ENCODE measurements around the gene SPAAR.
"Not testable (repeated sequence)": the region's sequence is repeated elsewhere in the genome, so short reads cannot be mapped to it uniquely, and the experiment has no call there.

SPAAR gene

DNA sequence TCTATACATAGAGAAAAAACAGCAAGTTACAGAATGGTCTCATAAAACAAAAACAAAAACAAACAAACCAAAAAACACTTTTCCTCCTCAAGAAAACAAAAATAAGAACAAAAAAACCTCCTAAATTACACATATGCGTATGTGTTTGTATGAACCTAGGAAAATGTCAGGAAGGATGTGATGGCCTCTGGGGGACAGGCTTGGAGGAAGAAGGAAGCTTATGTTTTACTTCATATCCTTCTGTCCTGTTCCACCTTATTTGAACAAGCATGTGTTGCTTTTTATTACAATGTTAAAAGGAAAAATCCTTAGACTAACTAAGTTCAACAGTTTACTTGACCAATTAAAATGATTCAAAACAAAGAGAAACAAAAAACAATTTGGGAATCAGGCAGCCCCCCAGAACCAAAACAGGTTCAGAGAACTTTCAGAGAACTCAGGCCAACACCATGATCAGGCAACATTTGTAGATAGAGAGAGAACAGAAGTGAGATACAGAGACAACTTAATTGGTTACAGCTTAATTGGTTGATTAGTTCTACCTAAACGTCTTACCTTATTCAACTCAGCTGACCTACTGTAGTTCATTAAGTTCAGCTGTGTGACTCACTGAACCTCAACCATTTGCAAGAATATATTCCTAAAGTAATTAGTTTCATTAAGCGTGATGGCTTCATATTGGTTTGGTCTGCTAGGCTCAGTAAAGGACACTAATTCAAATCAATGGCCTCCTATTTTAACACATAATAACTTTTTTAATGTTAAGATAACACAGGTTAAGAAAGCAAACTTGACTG lies 10.1 kb downstream of the SPAAR start:
- H3K27ac ChIP-seq = no peak overlapping the region
- DNase-seq (ENCODE audit: low read depth, low spot score) = no peak

DNA sequence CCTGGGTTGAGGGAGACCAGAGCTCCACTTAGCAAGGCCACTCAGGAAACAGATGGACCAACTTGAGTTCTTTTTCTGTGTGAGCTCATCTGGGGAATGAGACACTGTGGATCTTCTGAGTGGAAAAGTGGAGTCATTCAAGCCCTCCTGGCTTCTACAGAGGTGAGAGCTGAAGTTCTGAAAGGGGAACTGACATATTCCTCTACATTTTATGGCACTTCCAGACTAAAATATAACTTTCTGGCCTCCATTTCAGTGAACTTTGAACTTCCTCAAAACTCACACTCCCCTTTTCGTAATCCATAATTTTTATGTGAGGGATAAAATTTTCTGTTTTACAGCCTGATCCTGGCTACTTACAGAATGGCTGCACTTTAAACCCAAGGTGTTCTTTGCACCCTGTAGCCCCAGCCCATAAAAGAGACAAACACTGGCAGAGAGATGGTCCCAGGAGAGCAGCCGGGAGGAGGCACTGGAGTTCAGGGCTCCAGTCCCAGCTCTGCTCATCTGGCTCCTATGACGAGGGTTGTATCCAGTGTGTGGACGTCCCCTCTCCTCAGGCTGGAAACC lies 10.8 kb downstream of the SPAAR start:
- no peak for DNase-seq (ENCODE audit: low read depth, low spot score)
- H3K27ac ChIP-seq = no peak overlapping the region

DNA sequence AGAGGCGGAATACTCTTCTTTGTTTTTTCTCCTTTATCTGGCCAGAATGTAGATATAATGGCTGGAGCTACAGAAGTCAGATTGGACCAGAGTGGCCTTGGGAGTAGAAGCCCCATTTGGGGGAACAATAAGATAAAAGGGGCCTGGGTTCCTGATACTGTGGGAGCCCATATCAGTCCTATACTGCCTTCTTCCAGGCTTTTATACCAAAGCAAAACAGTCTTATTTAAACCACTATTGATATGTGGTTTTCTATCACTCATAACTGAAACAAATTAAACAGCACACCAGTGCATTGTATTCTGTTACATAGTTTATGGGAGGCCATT lies 14.3 kb downstream of the SPAAR start:
- no peak for DNase-seq (ENCODE audit: low read depth, low spot score)
- H3K27ac ChIP-seq = peak overlapping the region; percentile 88

DNA sequence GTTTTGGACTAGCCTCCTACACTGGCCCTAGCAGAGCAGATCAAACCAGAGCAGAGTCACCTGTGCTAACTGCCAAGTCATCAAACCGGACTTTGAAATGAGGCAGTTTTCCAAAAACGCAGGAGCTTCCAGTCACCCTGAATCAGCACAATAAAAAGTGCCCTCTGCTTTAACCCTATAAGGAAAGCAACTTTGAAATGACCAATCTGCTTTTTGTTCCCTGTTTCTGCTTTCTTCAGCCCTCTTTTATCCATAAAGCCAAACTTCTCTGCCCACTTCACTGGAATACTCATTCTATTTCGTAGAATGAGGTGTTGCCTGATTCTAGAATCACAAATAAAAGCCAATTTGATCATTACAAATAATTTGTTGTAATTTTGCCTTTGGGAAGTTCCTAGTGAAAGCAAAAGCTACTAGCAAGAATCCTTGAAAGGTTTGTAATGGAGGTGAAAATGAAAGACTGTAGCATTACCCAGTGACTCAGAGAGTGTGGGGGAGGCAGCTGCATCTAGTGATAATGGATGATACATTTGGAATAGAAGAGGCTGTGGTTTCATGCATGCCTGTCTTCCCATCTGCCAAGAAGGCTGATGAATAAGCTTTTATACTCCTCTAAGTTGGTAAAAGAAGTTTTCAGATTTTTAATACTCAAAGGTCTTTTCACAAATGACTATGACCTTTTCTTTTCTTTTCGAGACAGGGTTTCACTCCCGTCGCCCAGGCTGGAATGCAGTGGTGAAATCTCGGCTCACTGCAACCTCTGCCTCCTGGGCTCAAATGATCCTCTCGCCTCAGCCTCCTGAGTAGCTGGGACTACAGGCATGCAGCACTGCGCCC lies 14.9 kb downstream of the SPAAR start:
- peak; percentile 69 for DNase-seq (ENCODE audit: low read depth, low spot score)

DNA sequence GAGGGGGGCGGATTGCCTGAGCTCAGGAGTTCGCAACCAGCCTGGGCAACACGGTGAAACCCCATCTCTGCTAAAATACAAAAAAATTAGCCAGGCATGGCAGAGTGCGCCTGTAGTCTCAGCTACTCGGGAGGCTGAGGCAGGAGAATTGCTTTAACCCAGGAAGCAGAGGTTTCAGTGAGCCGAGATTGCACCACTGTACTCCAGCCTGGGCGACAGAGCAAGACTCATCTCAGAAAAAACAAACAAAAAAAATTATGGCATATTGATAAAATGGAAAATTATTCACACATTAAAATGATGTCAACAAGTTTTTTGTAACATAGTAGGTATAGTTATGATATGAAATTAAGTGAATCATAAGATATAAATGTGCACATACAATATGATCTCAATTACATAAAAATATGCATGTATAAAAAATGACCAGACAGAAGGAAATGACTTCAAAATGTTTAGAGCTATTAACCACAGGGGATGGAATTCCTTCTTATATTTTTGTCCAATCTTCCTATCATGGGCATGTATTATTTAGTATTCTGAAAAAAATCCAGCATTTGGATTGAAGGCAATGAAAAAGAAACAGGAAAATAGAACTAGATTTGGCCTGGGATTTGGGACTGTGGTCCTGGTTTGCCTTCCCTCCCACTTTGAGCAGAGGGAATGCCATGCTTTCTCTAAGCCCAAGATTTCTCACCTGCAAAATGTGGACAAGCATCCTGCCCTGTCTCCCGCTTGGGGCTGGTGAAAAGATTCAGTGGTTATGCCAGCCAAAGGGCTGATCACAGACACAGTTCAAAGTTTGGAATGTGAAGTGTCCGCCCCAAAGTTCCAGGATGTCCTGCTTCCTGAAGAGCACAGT lies 19.5 kb downstream of the SPAAR start:
- H3K27ac ChIP-seq = no peak overlapping the region
- DNase-seq (ENCODE audit: low read depth, low spot score) = no peak

More for the DNA sequence above, 14.9 kb downstream of the SPAAR start:
- peak overlapping the region; percentile 88 for H3K27ac ChIP-seq

DNA sequence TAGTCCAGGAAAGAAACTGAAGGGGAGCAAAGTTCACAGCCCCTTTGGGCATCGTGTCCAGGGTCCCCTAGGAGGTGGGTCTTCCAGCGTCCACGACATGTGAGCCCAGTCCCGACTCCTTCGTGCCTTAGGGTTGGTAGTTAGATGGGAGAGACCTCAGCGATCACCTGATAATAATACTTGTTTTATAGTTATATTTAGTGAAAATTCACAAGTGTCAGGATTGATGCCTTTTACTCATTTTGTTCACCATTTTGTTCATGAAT lies 20.1 kb downstream of the SPAAR start:
- no peak overlapping the region for H3K27ac ChIP-seq
- DNase-seq (ENCODE audit: low read depth, low spot score) = no peak

DNA sequence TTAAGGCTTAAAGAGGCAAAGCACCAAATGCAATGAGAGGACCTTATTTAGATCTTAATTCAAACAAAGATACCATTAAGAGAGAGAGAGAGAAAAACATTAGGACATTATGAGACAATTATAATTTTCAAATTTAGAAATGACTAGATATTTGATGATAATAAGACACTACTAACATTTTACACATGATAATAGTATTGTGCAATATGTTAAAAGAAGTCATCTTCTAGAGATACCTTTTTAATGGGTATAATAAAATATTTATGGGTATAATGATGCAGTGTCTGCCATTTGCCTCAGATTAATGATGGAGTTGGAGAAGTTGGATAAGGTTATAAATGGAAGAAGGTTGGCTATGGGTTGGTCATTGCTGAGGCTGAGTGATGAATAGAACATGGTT lies 21.2 kb downstream of the SPAAR start:
- H3K27ac ChIP-seq = no peak overlapping the region
- DNase-seq (ENCODE audit: low read depth, low spot score) = no peak

DNA sequence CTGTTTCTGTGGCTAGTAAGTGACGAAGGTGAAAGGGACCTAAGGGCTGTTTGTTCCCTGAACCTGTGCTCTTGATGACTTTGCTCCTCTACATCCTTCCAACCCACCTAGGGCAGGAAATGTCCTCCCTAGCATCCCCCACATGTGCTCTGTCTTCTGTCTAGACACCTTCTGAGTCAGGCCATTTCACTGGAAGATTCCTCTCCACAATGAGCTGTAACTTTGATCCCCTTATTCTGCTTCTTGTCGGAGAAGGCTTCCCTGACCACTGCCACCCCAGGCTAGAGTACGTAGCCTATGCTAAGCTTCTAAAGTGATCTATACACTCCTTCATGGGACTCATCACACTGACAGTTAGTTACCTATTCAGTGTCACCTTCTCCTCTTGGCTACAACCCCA lies 21.7 kb downstream of the SPAAR start:
- no peak overlapping the region for H3K27ac ChIP-seq
- DNase-seq (ENCODE audit: low read depth, low spot score) = no peak

DNA sequence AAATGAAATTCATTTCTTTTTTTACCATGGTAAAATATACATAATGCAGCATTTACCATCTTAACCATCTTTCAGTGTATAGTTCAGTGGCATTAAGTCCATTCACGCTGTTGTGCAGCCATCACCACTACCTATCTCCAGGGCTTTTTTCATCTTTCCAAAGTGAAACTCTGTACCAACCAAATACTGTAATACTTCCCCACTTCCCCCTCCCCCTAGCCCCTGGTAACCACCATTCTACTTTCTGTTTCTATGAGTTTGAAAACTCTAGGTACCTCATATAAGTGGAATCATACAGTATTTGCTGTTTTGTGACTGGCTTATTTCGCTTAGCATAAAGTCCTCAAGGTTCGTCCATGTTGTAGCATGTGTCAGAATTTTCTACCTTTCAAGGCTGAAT lies 23.4 kb downstream of the SPAAR start:
- DNase-seq (ENCODE audit: low read depth, low spot score) = no peak
- H3K27ac ChIP-seq = no peak overlapping the region

DNA sequence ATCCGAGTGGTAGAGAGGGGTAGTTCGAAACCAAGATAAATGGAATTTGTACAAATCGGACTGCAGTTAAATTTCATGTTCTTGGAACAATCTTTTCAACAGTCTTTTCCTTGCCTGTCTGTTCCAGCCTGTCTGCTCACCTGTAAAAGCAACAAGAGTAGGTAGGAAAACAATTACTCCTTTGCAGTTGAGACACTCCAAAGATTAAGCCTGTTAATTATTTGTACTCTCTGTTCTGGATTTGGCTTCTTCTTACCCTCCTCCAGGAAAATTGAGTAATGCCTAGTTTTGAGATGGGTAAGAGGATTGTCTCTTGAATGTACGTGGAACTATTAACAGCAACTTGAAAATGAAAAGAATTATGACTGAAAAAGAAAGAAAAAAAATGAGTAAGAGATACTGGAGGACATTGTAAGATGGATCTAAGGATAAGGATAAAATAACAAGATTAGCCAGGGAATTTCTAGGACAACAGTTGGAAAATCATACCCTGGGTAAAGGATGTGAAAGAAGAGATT lies 24.3 kb downstream of the SPAAR start:
- DNase-seq (ENCODE audit: low read depth, low spot score) = no peak
- no peak overlapping the region for H3K27ac ChIP-seq

DNA sequence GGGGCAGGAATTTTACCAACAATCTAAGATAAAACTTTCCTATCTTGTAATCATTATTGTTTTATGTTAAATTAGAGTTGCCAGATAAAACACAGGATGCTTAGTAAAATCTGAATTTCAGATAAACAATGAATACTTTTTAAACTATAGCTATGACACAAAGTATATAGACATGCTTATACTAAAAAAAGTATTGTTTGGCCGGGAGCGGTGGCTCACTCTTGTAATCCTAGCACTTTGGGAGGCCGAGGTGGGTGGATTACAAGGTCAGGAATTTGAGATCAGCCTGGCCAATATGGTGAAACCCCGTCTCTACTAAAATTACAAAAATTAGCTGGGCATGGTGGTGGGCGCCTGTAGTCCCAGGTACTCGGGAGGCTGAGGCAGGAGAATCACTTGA lies 24.8 kb downstream of the SPAAR start:
- not testable (repeated sequence) for H3K27ac ChIP-seq; DNase-seq (ENCODE audit: low read depth, low spot score)

DNA sequence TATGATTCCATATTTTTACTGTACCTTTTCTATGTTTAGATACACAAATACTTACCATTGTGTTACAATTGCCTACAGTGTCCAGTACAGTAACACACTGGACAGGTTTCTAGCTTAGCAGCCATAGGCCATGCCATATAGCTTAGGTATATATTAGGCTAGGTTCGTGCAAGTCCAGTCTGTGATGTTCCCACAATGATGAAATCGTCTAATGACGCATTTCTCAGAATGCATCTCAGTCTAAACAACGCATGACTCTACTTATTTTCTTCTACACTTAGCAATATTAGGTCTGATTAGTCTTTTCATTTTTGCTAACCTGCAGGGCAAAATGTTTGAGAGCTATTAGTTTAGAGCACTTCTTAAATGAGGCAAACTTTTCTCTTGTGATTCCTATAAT lies 26.0 kb downstream of the SPAAR start:
- no peak for DNase-seq (ENCODE audit: low read depth, low spot score)
- no peak overlapping the region for H3K27ac ChIP-seq

DNA sequence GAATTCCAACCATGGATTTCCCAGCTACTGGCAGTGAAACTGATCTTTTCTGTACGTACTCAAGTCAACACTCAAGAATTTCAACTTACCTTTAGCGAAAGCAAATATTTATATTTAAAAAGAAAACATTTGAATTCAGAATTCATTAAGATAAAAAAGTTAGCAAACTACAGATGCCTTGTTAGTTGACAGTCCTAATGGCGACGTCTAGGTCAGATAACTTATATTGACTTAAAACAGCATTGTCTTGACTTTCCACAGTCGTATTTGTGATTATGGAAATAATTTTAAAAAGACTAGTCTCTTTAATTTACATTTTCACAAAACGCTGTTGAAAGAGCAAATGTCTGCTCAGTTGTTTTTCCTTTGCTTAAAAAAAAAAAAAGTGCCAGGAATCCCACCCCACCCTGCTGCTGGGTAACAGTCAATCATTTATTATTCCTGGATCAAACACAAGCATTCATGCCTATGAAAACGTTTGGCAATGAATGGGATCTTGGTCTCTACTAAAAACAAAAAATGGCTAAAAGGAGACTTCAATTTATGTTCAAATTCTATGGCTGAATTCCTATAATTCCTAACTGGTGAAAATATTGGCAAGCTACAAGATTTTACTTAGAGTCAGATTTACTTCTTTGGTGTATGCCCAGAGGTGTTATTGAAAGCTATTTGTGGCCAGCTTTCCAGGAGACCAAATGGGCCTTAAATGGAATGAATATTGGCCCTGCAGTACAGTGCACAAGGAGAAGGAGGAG lies 26.6 kb downstream of the SPAAR start:
- H3K27ac ChIP-seq = no peak overlapping the region
- DNase-seq (ENCODE audit: low read depth, low spot score) = no peak

DNA sequence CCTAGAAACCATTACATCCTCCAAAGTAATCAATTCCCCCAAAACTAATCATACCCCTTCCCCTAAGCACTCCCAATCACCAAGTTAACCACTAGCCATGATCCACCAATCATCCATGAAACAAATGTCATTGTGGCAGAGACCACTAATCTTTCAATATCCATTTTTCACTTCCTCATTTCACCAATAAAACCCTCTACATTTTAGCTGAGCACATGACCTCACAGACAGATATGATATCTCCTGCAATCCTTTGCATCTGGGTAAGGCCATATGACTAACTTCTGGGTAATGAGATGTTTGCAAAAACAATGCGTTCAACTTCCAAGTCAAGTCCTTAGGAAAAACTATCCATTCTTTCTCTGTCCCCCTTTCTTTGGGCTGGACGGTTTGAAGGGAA lies 27.9 kb downstream of the SPAAR start:
- no peak for DNase-seq (ENCODE audit: low read depth, low spot score)
- H3K27ac ChIP-seq = no peak overlapping the region

DNA sequence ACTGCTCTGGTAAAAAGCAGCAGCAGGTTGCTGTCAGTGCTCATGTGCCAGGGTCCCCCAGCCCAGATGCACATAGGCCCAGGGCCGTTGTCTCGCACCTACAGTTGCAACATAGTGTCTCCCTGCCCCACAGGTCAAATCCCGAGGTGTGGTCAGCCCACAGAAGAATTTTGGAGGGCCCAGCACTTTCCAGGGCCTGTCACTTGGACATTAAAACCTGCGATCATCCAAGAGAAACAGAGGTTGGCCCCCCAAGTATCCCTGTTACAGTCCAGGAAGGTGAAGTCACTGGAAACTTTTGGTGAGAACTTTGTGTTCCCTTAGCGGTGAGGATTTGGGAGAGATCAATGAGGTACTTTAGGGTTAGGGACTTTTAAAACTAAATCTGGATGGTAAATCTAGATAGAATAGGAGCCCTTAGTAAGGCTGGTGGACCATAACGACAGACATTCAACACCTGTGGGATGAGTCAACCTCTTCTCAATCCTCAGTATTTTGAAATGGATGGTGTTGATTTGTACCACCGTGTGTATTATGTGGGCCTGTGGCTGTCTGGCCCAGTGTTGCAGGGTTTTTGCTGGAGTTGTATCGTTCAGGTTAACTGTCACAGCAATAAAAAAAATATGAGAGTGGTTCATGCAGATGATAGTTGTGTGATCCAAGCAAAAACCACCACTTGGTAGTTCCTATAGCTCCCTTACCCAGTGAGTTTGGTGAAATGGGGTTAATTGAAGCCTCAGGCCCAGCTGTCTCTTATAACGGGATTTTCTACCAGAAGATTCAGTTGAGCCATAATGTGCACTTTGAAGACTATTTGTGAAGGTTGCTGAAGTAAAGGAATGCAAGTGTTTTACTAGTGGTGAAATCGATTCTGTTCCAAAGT lies 29.4 kb downstream of the SPAAR start:
- no peak for DNase-seq (ENCODE audit: low read depth, low spot score)
- H3K27ac ChIP-seq = no peak overlapping the region

DNA sequence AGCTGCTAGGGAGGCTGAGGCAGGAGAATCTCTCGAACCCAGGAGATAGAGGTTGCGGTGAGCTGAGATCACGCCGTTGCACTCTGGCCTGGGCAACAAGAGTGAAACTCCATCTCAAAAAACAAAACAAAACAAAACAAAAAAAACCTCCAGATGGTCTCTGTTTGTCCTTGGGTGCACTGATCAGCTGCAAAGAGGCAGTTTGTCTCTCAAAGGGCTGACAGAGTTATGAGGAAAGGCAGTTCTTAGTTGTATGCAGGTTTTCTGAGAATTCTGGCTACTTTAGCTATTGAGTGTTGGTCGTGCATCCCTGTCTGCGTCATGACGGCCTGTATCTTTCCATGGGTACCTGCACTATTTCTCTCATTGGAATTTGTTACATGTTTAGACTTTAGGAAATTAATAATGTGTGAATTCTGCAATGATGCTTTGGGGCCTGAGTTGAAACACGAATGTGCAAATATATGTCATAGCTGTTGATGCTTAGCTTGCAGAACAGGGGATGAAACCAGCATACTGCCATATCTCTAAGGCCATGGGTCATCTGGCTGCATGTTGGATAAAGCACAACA lies 30.5 kb downstream of the SPAAR start:
- no peak overlapping the region for H3K27ac ChIP-seq
- no peak for DNase-seq (ENCODE audit: low read depth, low spot score)

DNA sequence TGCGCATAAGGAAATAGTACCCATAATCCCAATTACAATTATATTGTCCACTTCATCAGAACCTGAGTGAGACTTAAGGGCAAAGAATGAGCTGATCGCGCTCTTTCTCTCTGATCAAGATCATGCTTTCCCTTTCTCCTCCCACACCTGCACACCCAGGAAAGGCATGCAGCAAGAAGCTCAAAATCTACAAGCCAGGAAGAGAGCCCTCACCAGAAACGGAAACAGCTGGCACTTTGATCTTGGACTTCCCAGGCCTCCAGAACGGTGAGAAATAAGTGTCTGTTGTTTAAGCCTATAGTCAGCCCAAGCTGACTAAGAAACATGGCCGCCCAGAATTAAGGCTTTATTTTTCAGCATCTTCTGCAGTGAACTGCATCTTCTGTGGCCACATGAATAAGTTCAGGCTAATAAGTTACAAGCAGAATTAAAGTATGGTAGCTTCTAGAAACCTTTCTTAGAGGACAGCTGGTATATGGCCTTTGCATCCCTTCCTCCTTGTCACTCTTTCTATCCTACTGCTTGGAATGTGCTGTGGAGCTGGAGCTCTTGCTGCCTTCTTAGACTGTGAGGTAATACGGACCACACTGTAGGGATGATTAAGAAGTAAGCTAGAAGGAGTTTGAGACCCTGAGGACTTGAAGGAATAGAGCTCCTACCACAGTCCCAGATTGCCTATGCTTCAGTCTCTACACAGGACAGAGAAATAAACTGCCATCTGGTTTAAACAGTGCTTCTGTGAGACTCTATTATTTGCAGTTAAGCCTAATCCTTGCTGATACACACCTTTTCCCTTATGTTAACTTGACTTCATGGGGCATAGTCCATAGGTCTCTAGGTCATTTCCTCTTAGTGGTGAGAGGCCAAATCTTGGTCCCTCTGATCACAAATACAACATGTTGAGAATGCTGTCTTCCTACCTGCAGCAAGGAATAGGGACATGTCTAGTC lies 31.4 kb downstream of the SPAAR start:
- no peak for DNase-seq (ENCODE audit: low read depth, low spot score)
- no peak overlapping the region for H3K27ac ChIP-seq
